Measurements from ENCODE around the gene TTL.
"Not testable (repeated sequence)": the region's sequence is repeated elsewhere in the genome, so short reads cannot be mapped to it uniquely, and the experiment has no call there.

Gene TTL

DNA sequence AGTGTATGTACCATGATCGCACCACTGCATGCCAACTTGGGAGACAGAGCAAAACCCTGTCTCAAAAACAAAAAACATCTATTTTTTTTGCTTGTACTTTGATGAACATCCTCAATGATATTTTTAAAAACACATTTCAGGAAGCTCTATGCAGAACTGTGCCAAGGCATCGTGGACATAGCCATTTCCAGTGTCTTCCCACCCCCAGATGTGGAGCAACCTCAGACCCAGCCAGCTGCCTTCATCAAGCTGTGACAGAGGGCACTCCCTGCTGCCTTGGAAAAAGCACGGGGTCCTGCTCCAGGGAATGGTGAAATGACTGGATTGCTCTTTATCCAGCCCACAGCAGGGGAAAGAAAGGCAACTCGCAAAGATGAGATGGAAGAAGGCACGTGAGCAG lies 46.6 kb downstream of the TTL start:
- Histone ChIP-seq H3K9me3 (no peaks in the 10 kb centered on the region), H3K27me3 (no peaks in the 10 kb centered on the region), H3K4me1 (no peaks in the 10 kb centered on the region), H3K4me3 (no peak overlapping the region), H3K27ac (no peak overlapping the region), H3K36me3 (peaks cover 31 to 41% (median 33%) of the 10 kb centered on the region in 3 donors)
- TF ChIP-seq, protein P1, sequence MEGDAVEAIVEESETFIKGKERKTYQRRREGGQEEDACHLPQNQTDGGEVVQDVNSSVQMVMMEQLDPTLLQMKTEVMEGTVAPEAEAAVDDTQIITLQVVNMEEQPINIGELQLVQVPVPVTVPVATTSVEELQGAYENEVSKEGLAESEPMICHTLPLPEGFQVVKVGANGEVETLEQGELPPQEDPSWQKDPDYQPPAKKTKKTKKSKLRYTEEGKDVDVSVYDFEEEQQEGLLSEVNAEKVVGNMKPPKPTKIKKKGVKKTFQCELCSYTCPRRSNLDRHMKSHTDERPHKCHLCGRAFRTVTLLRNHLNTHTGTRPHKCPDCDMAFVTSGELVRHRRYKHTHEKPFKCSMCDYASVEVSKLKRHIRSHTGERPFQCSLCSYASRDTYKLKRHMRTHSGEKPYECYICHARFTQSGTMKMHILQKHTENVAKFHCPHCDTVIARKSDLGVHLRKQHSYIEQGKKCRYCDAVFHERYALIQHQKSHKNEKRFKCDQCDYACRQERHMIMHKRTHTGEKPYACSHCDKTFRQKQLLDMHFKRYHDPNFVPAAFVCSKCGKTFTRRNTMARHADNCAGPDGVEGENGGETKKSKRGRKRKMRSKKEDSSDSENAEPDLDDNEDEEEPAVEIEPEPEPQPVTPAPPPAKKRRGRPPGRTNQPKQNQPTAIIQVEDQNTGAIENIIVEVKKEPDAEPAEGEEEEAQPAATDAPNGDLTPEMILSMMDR (IDR thresholded peaks at IDR 0.05), result no peak
- intact Hi-C loops (cut with DNase I; ENCODE audit: low total_unique reads), result no loop called here
- DNase-seq, result no peak

DNA sequence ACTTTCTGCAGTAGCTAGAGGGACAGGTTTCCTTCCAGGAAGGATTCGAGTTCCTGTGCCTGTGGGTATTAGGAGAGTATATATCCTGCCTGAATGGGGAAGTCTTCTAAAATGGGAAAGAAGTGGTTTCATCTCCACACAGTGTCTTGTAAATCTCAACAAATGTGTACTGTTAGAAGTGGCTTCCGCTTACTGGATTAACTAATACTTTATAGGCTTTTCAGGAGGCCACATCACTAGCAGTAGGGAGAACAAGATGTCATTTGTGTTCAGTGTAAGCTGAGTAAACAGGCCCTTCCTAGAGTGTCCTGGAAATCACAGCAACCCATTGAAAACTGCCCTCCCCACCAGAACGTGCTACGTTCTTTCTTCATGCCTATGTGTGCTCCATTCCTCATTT lies 47.8 kb downstream of the TTL start:
- Histone ChIP-seq H3K27me3 (no peaks in the 10 kb centered on the region), H3K36me3 (peaks cover 31 to 41% (median 31%) of the 10 kb centered on the region in 3 donors), H3K4me1 (no peaks in the 10 kb centered on the region), H3K4me3 (no peak overlapping the region), H3K27ac (no peak overlapping the region), H3K9me3 (no peaks in the 10 kb centered on the region)
- TF ChIP-seq, protein P1 (IDR thresholded peaks at IDR 0.05), result no peak
- intact Hi-C loops (cut with DNase I; ENCODE audit: low total_unique reads), result no loop called here
- DNase-seq, result no peak

DNA sequence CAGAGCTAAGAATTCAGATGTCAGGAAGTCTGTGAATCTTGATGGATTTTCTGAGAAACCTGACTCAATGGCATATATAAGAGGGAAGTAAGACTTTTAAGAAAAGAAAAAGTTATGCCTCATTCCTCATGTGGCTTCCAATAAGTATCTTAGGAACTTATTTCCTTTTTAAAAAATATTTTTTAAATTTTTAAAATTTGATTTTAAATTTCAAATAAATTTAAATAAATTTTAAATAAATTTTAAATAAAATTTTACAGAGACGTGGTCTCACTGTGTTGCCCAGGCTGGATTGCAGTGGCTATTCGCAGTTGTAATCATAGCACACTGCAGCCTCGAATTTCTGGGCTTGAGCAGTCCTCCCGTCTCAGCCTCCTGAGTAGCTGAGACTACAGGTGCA lies 48.8 kb downstream of the TTL start:
- TF ChIP-seq, protein P1 (IDR thresholded peaks at IDR 0.05), result no peak
- Histone ChIP-seq H3K36me3 (peaks cover 31 to 41% (median 31%) of the 10 kb centered on the region in 3 donors), H3K27me3 (no peaks in the 10 kb centered on the region), H3K27ac (no peak overlapping the region), H3K9me3 (no peaks in the 10 kb centered on the region), H3K4me3 (no peak overlapping the region), H3K4me1 (no peaks in the 10 kb centered on the region)
- intact Hi-C loops (cut with DNase I; ENCODE audit: low total_unique reads), result no loop called here
- no peak for DNase-seq

DNA sequence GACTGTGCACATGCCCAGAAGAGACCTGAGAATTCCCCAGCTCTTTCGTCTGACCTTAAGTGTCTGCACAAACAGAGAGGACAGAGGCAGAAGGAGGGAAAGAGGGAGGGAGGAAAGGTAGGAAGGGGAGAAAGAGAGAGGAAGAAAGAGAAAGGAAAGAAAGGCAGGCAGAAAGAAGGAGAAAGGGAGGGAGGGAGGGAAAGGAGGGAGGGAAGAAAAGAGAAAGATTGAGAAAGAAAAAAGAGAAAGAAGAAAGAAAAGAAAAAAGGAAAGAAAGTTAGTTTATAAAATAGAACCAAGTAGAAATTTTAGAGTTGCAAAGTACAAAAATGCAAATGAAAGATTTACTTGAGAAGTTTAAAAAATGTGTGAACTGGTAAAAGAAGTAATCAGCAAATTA lies 52.9 kb downstream of the TTL start:
- H3K4me3 ChIP-seq, result no peak overlapping the region
- H3K9me3 ChIP-seq, result no peaks in the 10 kb centered on the region
- intact Hi-C loops (cut with DNase I; ENCODE audit: low total_unique reads), result no loop called here
- TF ChIP-seq, protein P1 (IDR thresholded peaks at IDR 0.05), result no peak
- H3K27me3 ChIP-seq, result no peaks in the 10 kb centered on the region
- H3K36me3 ChIP-seq, result peaks cover 15 to 21% (median 17%) of the 10 kb centered on the region in 3 donors
- no peaks in the 10 kb centered on the region for H3K4me1 ChIP-seq
- no peak overlapping the region for H3K27ac ChIP-seq
- DNase-seq, result no peak

DNA sequence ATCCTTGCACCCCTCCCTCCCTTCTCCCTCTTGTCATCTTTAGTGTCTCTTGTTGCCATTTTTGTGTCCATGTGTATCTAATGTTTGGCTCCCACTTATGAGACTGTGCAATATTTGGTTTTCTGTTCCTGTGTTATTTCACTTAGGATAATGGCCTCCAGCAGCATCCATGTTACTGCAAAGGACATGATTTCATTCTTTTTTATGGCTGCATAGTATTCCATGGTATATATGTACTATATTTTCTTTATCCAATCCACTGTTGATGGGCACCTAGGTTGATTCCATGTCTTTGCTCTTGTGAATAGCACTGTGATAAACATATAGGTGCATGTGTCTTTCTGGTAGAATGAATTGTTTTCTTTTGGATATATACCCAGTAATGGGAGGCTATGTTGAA lies 54.7 kb downstream of the TTL start:
- H3K27me3 ChIP-seq; H3K27ac ChIP-seq; intact Hi-C loops (cut with DNase I; ENCODE audit: low total_unique reads); DNase-seq; H3K4me3 ChIP-seq; H3K36me3 ChIP-seq; H3K9me3 ChIP-seq; H3K4me1 ChIP-seq: not testable (repeated sequence)

DNA sequence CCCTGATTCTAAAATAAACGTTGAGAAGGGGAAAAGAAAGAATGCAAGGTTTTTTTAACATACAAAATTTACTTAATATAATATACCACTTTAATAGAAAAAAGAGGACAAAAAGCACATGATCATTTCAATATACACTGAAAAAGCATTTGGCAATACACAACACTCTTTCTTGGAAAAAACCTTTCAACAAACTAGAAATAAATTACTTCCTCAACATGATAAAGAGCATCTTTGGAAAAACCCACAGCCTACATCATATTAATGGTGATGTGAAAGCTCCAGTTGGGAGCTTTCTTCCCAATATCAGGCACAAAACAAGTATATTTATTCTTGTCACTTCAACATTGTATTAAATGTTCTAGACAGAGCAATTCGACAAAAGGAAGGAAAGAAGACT lies 57.4 kb downstream of the TTL start:
- Histone ChIP-seq H3K36me3 (no peaks in the 10 kb centered on the region), H3K9me3 (no peaks in the 10 kb centered on the region), H3K27ac (no peak overlapping the region), H3K27me3 (no peaks in the 10 kb centered on the region), H3K4me1 (peaks cover 0 to 17% (median 11%) of the 10 kb centered on the region in 4 donors), H3K4me3 (no peak overlapping the region)
- intact Hi-C loops (cut with DNase I; ENCODE audit: low total_unique reads), result no loop called here
- no peak for DNase-seq
- TF ChIP-seq, protein P1 (IDR thresholded peaks at IDR 0.05), result no peak

All from tibial artery (tissue), 4 donors.